ENCODE data around the gene APOO.

Gene APOO

GRCh38 chrX:23817979-23818336 is 89.8 kb downstream of the APOO start:
- no peak for DNase-seq (ENCODE audit: low read depth)

GRCh38 chrX:23816179-23816578 is 91.6 kb downstream of the APOO start:
- no peak for DNase-seq (ENCODE audit: low read depth)

GRCh38 chrX:23815376-23815775 is 92.4 kb downstream of the APOO start:
- DNase-seq (ENCODE audit: low read depth) = no peak

- DNase-seq (ENCODE audit: low read depth) = no peak
These were observed 93.9 kb downstream of the APOO start for GRCh38 chrX:23813808-23814207.

- no peak for DNase-seq (ENCODE audit: low read depth)
These were observed 96.1 kb downstream of the APOO start for GRCh38 chrX:23811656-23812055.

- DNase-seq (ENCODE audit: low read depth) = no peak
These were observed 96.6 kb downstream of the APOO start for GRCh38 chrX:23811108-23811651.

- no peak for DNase-seq (ENCODE audit: low read depth)
These were observed 97.5 kb downstream of the APOO start for GRCh38 chrX:23810279-23810678.

- no peak for DNase-seq (ENCODE audit: low read depth)
These were observed 102.3 kb downstream of the APOO start for GRCh38 chrX:23805389-23805788.

GRCh38 chrX:23804578-23804977 is 103.2 kb downstream of the APOO start:
- DNase-seq (ENCODE audit: low read depth) = no peak

- no peak for DNase-seq (ENCODE audit: low read depth)
These were observed 103.8 kb downstream of the APOO start for GRCh38 chrX:23803931-23804381.

- DNase-seq (ENCODE audit: low read depth) = no peak
These were observed 105.3 kb downstream of the APOO start for GRCh38 chrX:23802431-23802830.

- DNase-seq (ENCODE audit: low read depth) = no peak
These were observed 108.2 kb downstream of the APOO start for GRCh38 chrX:23799469-23800065.

GRCh38 chrX:23797371-23798128 is 110.2 kb downstream of the APOO start:
- no peak for DNase-seq (ENCODE audit: low read depth)

- no peak for DNase-seq (ENCODE audit: low read depth)
These were observed 112.5 kb downstream of the APOO start for GRCh38 chrX:23795221-23795620.

- no peak for DNase-seq (ENCODE audit: low read depth)
These were observed 114.7 kb downstream of the APOO start for GRCh38 chrX:23792861-23793553.

GRCh38 chrX:23790155-23790497 is 117.6 kb downstream of the APOO start:
- DNase-seq (ENCODE audit: low read depth) = no peak

GRCh38 chrX:23789386-23790154 is 118.2 kb downstream of the APOO start:
- DNase-seq (ENCODE audit: low read depth) = no peak

- DNase-seq (ENCODE audit: low read depth) = no peak
These were observed 118.8 kb downstream of the APOO start for GRCh38 chrX:23788946-23789345.

GRCh38 chrX:23788521-23788920 is 119.2 kb downstream of the APOO start:
- DNase-seq (ENCODE audit: low read depth) = no peak

- DNase-seq (ENCODE audit: low read depth) = no peak
These were observed 120.0 kb downstream of the APOO start for GRCh38 chrX:23787745-23788118.

- DNase-seq (ENCODE audit: low read depth) = no peak
These were observed 121.4 kb downstream of the APOO start for GRCh38 chrX:23786268-23786815.

GRCh38 chrX:23785580-23785979 is 122.2 kb downstream of the APOO start:
- DNase-seq (ENCODE audit: low read depth) = no peak

Data from T-helper 22 cell (primary cell).